Measurements from ENCODE around the gene CALML5.

The CALML5 gene

GRCh38 chr10:5524641-5525560 is 25.5 kb upstream of the CALML5 start, which contains the start of gene CALML3:
CALML3 (plus strand) TSS chr10:5524961; CDS start chr10:5525086, 125 bp downstream.
- Histone ChIP-seq H3K36me3 (ENCODE audit: insufficient read depth, low read length) (no peaks in the 10 kb centered on the region), H3K9ac (ENCODE audit: low read depth, low read length) (no peak within 1 kb of the TSS), H3K4me1 (ENCODE audit: insufficient read depth, low read length) (no peaks in the 10 kb centered on the region), H3K4me3 (ENCODE audit: low read length) (no peak within 1 kb of the TSS), H3K9me3 (ENCODE audit: insufficient read depth, low read depth, low read length) (no peaks in the 10 kb centered on the region), H3K27me3 (ENCODE audit: insufficient read depth, low read length) (no peaks in the 10 kb centered on the region), H3K27ac (ENCODE audit: low read depth, low read length) (no peak within 1 kb of the TSS)
- 96% methylated on average over 64 of the region's 64 CpGs for WGBS

- H3K9me3 ChIP-seq (ENCODE audit: insufficient read depth, low read depth, low read length), result peaks cover 8% of the 10 kb centered on the region; the same call in 1 of the 2 replicates
- WGBS, result 94% methylated on average over 11 of the region's 11 CpGs
- no peaks in the 10 kb centered on the region for H3K36me3 ChIP-seq (ENCODE audit: insufficient read depth, low read length)
- no peaks in the 10 kb centered on the region for H3K4me1 ChIP-seq (ENCODE audit: insufficient read depth, low read length)
- H3K27ac ChIP-seq (ENCODE audit: low read depth, low read length), result no peak overlapping the region
- H3K27me3 ChIP-seq (ENCODE audit: insufficient read depth, low read length), result no peaks in the 10 kb centered on the region
- no peak overlapping the region for H3K9ac ChIP-seq (ENCODE audit: low read depth, low read length)
- no peak overlapping the region for H3K4me3 ChIP-seq (ENCODE audit: low read length)
These were observed 24.6 kb upstream of the CALML5 start for GRCh38 chr10:5523796-5524574.

- 92% methylated on average over 7 of the region's 7 CpGs for WGBS
- Histone ChIP-seq H3K36me3 (ENCODE audit: insufficient read depth, low read length) (no peaks in the 10 kb centered on the region), H3K9me3 (ENCODE audit: insufficient read depth, low read depth, low read length) (peaks cover 14% of the 10 kb centered on the region; the same call in 1 of the 2 replicates), H3K4me1 (ENCODE audit: insufficient read depth, low read length) (no peaks in the 10 kb centered on the region), H3K27ac (ENCODE audit: low read depth, low read length) (no peak overlapping the region), H3K4me3 (ENCODE audit: low read length) (no peak overlapping the region), H3K9ac (ENCODE audit: low read depth, low read length) (no peak overlapping the region), H3K27me3 (ENCODE audit: insufficient read depth, low read length) (no peaks in the 10 kb centered on the region)
These were observed 23.7 kb upstream of the CALML5 start for GRCh38 chr10:5522913-5523560.

- Histone ChIP-seq H3K4me1 (ENCODE audit: insufficient read depth, low read length) (no peaks in the 10 kb centered on the region), H3K27ac (ENCODE audit: low read depth, low read length) (no peak overlapping the region), H3K9ac (ENCODE audit: low read depth, low read length) (no peak overlapping the region), H3K9me3 (ENCODE audit: insufficient read depth, low read depth, low read length) (peaks cover 14% of the 10 kb centered on the region; the same call in 1 of the 2 replicates), H3K27me3 (ENCODE audit: insufficient read depth, low read length) (no peaks in the 10 kb centered on the region), H3K36me3 (ENCODE audit: insufficient read depth, low read length) (no peaks in the 10 kb centered on the region), H3K4me3 (ENCODE audit: low read length) (no peak overlapping the region)
- 96% methylated on average over 3 of the region's 3 CpGs for WGBS
These were observed 19.7 kb upstream of the CALML5 start for GRCh38 chr10:5519054-5519453.

- peaks cover 14% of the 10 kb centered on the region; the same call in 1 of the 2 replicates for H3K9me3 ChIP-seq (ENCODE audit: insufficient read depth, low read depth, low read length)
- H3K36me3 ChIP-seq (ENCODE audit: insufficient read depth, low read length), result no peaks in the 10 kb centered on the region
- no peak overlapping the region for H3K27ac ChIP-seq (ENCODE audit: low read depth, low read length)
- 82% methylated on average over 3 of the region's 5 CpGs for WGBS
- H3K27me3 ChIP-seq (ENCODE audit: insufficient read depth, low read length), result no peaks in the 10 kb centered on the region
- no peak overlapping the region for H3K4me3 ChIP-seq (ENCODE audit: low read length)
- H3K9ac ChIP-seq (ENCODE audit: low read depth, low read length), result no peak overlapping the region
- H3K4me1 ChIP-seq (ENCODE audit: insufficient read depth, low read length), result no peaks in the 10 kb centered on the region
These were observed 18.8 kb upstream of the CALML5 start for GRCh38 chr10:5518143-5518542.

GRCh38 chr10:5517546-5517945 is 18.2 kb upstream of the CALML5 start:
- Histone ChIP-seq H3K4me1 (ENCODE audit: insufficient read depth, low read length) (no peaks in the 10 kb centered on the region), H3K9ac (ENCODE audit: low read depth, low read length) (no peak overlapping the region), H3K36me3 (ENCODE audit: insufficient read depth, low read length) (no peaks in the 10 kb centered on the region), H3K9me3 (ENCODE audit: insufficient read depth, low read depth, low read length) (peaks cover 14% of the 10 kb centered on the region; the same call in 1 of the 2 replicates), H3K27me3 (ENCODE audit: insufficient read depth, low read length) (no peaks in the 10 kb centered on the region), H3K27ac (ENCODE audit: low read depth, low read length) (no peak overlapping the region), H3K4me3 (ENCODE audit: low read length) (no peak overlapping the region)
- WGBS, result 96% methylated on average over 3 of the region's 5 CpGs

- Histone ChIP-seq H3K9me3 (ENCODE audit: insufficient read depth, low read depth, low read length) (peaks cover 14% of the 10 kb centered on the region; the same call in 1 of the 2 replicates), H3K36me3 (ENCODE audit: insufficient read depth, low read length) (no peaks in the 10 kb centered on the region), H3K4me3 (ENCODE audit: low read length) (no peak overlapping the region), H3K27ac (ENCODE audit: low read depth, low read length) (no peak overlapping the region), H3K27me3 (ENCODE audit: insufficient read depth, low read length) (no peaks in the 10 kb centered on the region; the same call in 1 of the 2 replicates), H3K4me1 (ENCODE audit: insufficient read depth, low read length) (no peaks in the 10 kb centered on the region), H3K9ac (ENCODE audit: low read depth, low read length) (no peak overlapping the region)
- WGBS, result 81% methylated on average over 10 of the region's 10 CpGs
These were observed 16.8 kb upstream of the CALML5 start for GRCh38 chr10:5515948-5516761.

GRCh38 chr10:5514226-5514850 is 15.0 kb upstream of the CALML5 start:
- Histone ChIP-seq H3K9ac (ENCODE audit: low read depth, low read length) (no peak overlapping the region), H3K4me1 (ENCODE audit: insufficient read depth, low read length) (no peaks in the 10 kb centered on the region), H3K27ac (ENCODE audit: low read depth, low read length) (no peak overlapping the region), H3K9me3 (ENCODE audit: insufficient read depth, low read depth, low read length) (peaks cover 9% of the 10 kb centered on the region; the same call in 1 of the 2 replicates), H3K4me3 (ENCODE audit: low read length) (no peak overlapping the region), H3K36me3 (ENCODE audit: insufficient read depth, low read length) (no peaks in the 10 kb centered on the region), H3K27me3 (ENCODE audit: insufficient read depth, low read length) (no peaks in the 10 kb centered on the region; the same call in 1 of the 2 replicates)
- 80% methylated on average over 16 of the region's 16 CpGs for WGBS

- Histone ChIP-seq H3K9ac (ENCODE audit: low read depth, low read length) (no peak overlapping the region), H3K4me1 (ENCODE audit: insufficient read depth, low read length) (no peaks in the 10 kb centered on the region), H3K9me3 (ENCODE audit: insufficient read depth, low read depth, low read length) (no peaks in the 10 kb centered on the region), H3K27ac (ENCODE audit: low read depth, low read length) (no peak overlapping the region), H3K36me3 (ENCODE audit: insufficient read depth, low read length) (no peaks in the 10 kb centered on the region), H3K4me3 (ENCODE audit: low read length) (no peak overlapping the region), H3K27me3 (ENCODE audit: insufficient read depth, low read length) (no peaks in the 10 kb centered on the region; the same call in 1 of the 2 replicates)
- 93% methylated on average over 15 of the region's 15 CpGs for WGBS
These were observed 13.7 kb upstream of the CALML5 start for GRCh38 chr10:5512881-5513612.
